Non-pigmented ciliary epithelial cell (primary cell): ENCODE data around the gene PRPS2.
A peak's percentile ranks its signal among the peaks of the same experiment; 100 is the strongest.

Experiments
- DNase-seq: peaks from one replicate; pipeline ENCODE4 v3.0.0-alpha.2; 2010; ENCODE audit warnings: low read depth

Gene PRPS2

DNA sequence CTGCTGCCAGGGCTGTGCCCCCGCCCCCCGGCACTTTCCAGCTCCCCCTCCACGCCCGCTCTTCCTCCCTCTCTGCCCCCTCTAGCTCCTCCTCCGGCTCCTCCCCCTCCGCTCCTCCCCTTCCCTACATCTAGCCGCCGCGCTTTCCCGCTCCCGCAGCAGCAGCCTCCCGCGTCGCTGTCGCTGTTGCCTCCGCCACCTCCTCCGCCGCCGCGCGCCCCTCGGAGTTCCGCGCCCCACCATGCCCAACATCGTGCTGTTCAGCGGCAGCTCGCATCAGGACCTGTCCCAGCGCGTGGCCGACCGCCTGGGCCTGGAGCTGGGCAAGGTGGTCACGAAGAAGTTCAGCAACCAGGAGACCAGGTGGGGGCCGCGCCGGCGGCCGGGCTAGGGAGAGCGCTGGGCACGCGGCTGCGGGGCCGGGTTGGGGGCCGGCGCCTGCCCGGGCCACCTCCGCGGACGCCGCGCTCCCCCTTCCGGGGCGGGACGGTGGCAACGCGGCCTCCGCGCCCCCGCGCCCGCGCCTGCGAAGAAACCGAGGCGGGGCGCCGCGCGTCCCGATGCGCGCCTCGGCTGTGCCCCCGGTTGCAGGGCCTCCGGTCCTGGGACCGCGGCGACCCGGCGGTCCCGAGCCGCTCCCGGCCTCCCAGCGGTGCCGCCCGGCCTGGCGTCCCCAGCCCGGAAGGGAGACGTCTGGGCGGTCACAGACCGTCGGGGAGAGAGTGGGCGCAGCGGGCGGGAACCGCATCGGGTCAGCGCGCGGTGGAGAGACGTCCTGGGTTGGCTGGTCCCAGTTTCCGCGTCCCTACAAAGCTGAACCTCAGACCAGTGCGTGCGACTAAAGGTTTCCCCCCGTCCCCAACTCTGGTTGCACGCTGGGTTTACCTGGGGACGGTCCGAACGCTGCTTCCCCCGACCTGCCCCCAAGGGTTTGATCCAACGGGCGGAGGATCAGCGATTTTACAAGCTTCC is at the start of gene PRPS2:
Gene PRPS2 (plus strand): TSS at position 156 of the 972 bp plus-strand sequence. CDS start 86 bp downstream, at position 242.
- no peak for DNase-seq

DNA sequence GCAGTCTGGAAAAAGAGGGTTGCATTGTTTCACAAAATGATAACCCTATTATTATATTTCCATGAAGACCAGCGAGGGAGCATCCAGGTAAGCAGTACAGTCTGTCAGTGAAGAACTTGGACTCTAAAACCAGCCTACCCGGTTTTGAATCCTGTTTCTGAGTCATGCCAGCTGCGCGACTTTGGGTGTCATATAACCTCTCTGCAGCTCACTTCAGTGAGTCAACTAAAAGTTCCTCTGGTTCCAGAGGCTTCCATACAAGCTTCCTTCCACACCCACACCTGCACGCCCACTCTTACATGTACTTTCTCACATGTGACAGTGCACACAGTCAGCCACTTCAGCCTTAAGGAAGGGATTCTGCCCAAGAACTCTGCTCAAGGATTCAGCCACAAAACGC is 49.8 kb upstream of the PRPS2 start:
- DNase-seq, result no peak

DNA sequence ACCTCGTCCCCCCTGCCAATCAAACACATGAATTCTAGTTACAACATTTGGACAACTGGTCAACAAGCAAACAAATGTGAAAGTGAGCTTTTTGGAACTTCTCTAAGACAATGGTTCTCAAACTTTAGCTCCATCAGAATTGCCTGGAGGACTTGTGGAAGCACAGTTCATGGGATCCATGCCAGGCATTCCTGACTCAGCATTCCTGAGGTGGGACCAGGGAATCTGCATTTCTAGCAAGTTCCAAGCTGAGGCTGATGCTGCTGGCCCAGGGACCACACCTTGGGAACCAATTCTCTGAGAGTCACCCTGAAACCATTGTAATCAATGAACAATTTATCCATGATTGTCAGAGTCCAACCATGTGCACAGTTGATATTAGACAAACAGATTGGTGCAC is 43.8 kb upstream of the PRPS2 start:
- DNase-seq, result no peak

DNA sequence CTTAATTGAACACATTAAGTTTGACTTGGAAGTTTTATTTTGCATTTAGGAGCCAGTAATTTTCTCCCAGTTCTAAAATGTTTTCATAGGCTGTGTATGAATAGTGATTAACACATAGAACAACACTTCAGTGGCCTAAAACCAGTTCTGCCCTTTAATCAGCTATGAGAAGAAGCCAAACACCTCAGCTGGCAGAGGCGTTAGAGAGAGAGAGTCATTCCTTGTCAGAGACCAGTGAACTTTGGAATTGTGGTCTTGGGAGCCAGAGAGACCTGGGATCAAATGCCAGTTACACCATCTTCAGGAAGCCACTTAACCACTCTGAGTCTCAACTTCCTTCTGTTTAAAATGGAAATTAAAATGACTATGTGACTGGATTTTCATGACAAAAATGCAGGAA is 39.3 kb upstream of the PRPS2 start:
- no peak for DNase-seq

DNA sequence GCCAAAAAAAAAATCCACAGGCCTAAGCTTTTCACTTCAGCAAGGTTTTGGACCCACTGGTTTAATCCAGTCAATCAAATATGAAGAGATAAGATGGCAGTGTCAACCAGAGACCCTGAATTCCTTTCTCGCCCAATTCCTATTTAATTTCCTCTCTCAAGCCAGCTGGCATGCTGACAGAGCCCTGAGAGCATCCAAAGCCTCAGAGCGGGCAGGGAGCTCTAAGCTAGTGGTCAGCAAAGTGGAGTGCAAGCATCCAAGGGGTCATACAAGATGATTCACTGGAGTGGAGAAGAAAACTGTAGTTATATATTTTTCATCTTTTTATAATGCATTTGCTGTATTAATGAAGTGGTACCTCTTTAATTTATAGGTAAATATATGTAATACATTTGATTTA is 37.8 kb upstream of the PRPS2 start:
- DNase-seq, result no peak

DNA sequence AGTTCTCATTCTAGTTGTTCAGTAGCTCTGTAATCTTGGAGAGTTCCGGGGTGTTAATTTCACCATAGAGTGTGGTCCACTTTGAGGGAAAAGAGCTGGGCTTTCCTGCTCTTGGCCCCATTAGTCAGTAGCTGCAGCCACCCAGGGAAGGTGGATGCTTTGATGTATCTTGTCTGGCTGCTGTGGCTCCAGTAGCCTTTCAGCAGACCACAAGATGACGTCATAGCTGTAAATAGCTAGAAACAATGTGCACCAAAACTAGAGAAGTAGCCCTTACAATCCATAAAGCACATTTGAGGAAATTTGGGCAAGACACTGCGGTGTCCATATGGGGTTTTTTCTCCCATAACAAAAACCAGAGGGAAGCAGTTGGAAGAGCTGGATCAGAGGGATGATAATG is 32.9 kb upstream of the PRPS2 start:
- DNase-seq, result no peak

DNA sequence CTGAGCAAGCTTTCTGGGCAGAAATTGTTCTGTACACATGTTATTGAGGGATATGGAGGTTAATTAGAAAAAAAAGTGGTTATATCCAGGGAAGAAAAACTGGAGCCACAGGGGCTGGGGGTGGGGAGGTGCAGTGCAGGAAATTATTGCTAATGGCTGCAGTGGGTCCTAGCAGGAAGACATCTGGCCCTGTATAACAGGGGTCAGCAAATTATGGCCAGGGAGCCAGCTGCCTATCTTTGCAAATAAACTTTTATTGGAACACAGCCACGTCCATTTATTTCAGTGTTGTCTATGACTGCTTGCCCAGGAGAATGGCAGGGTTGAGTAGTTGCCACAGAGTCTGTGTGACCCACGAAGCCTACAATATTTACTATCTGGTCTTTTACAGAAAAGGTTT is 23.4 kb upstream of the PRPS2 start:
- DNase-seq, result no peak

DNA sequence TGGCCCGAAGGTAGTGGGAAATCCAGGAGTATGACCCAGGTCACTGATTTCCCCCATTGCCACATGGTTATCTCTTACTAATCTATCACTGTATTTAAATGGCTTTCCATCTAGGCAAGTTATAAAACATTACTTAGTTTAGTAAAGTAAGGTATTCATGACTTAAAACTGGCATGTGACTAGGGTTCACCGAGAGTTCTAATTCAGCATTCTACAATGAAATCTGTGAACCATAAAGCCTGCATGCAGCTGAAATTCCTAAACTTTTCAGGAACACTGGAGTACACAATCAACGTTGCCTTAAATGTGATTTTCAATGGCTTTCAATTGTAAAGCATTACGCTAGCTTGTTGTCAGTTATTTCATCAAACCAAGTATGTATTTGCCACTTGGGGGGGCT is 22.7 kb upstream of the PRPS2 start:
- no peak for DNase-seq

DNA sequence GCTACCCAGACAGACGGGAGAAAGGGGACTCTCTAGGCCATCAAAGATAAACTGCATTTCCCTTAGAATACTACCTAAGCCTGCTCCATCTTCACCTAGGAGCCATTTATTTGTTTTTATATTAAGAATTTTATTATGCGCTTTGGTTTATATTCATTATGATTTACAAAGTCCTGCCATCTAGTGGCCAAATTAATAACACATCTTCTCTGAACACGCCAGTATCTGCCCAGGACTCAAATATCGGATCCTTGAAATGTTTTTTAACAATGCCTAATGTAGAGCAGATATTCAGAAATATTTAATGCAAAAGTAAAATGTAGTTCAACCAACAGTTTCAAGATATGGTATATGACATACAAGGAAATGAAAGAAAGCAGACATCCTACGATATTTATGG is 20.8 kb upstream of the PRPS2 start:
- DNase-seq, result no peak

DNA sequence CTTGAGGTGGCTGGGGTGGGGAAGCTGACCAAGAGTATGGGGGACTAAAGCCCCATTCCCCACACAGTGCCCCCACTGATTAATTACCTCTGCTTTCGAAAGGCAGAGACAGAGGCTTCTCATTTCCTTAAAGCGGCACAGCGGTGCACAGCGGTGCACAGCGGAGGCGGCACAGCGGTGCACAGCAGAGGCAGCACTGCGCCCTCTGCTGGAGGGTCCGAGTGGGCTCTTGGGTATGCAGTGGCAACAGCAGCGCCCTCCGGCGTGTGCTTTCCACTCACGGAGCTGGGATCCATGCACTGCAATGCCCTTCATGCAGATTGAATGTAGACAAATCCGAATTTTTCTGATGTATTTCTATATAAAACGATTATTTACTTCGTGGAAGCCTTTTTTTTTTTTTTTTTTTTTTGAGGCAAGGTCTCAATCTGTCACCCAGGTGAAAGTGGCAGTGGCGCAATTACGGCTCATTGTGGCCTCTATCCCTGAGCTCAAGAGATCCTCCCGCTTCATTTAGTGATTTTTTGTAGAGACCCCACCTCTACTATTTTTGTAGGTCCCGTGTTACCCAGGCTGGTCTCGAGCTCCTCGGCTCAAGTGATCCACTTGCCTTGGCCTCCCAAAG is 19.7 kb upstream of the PRPS2 start:
- DNase-seq, result no peak

DNA sequence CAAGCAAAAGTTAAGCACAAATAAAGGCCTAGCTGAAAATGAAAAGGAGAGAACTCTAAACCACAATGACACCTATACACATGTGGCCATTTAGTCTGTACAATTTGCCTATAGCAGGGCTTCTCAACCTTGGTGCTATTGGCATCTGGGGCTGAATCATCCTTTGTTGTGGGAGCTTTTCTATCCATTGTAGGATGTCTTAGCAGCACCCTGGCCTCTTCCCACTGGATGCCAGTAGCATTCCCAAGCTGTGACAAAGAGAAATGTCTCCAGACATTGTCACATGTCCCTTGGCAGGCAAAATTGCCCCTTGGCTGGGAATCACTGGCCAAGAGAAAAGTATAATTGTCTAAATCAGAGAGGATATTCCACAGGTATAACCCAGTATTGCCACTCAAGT is 13.5 kb upstream of the PRPS2 start:
- DNase-seq, result no peak

DNA sequence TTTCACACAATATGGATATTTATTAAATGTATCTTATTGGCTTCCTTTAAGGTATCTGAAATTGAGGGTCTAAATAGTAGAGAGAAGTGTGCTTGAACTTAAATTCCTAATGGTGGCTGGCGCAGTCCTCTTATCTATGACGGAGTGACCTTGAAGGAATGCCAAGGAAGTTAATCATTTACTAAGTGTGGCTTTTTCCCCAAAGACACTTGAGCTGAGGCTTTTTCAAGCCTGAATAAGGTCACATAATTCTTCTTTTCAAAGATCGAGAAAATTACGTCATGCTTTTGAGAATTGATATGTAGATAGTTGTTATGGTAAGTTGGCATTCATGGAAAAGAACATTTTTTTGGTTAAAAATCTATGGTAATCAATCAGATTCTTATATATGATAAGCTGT is 11.7 kb upstream of the PRPS2 start:
- DNase-seq, result no peak

DNA sequence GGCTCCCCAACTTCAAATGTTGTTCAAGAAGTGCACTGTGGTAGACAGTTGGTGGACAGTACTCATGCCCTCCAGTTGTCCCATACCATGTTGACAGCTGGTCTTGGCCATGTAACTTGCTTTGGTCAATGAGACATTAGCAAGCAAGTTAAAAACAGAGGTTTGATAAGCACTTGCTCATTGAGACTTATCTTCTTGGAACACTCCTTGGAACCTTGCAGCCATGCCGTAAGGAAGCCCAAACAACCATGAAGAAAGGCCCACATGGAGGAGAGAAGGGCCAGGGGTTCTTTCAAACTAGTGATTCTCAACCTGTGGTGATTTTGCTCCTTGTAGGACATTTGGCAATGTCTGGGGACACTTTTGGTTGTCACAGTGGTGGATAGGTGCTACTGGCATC is 2.6 kb upstream of the PRPS2 start:
- DNase-seq, result no peak

DNA sequence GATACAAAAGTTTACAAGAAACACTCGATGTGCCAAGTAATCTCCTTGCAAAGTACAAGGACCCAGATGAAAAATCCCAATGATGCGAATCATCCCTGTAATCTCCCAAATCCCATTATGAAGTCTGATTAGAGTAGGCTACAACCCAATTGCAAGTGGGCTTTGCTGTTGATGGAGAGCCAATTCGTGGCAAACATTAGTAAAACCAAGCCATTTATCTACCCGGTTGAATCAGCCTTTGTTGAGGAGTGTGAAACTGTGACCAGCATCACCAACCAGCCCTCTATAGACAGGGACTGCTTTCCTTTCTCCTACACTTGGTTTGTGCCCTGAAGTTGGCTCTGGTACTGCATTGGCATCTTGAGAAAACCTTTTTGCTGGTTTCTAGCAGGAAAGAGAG is 1.2 kb upstream of the PRPS2 start:
- DNase-seq, result no peak

DNA sequence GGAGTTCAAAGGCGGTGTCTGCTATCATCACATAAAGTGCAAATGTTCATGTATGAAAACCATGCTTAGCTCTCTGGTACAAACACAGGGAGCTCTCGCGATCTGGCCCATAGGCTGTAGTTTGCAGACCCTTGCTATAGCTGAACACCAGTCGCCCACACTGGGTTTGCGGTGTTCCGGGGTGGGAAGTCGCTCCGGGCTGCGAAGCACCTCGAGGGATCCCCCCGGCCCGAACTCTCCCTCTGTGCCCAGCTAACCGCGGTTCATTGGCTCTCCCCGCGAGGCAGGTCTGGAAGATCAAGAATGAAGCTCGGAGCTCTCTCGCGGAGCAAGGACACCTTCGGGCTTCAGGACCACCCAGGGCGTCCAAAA is 341 bp upstream of the PRPS2 start:
- DNase-seq, result no peak

DNA sequence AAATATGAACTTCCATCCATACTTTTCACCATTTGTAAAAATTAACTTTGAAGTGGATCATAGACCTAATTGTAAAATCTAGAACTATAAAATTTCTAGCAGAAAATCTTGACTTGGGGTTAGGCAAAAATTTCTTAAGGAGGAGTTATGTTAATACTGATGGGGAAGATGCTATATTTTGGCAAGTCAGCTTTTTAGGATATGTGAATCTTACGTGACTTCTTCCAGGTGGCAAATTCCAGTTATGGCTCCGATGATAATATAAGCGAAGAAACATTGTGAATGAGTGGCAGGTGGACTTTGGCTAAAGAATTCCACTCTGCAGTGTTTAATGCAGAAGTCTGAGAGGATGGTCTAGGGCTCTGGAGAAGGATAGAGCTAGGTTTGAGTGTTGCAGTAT is 1.5 kb downstream of the PRPS2 start:
- DNase-seq, result no peak

DNA sequence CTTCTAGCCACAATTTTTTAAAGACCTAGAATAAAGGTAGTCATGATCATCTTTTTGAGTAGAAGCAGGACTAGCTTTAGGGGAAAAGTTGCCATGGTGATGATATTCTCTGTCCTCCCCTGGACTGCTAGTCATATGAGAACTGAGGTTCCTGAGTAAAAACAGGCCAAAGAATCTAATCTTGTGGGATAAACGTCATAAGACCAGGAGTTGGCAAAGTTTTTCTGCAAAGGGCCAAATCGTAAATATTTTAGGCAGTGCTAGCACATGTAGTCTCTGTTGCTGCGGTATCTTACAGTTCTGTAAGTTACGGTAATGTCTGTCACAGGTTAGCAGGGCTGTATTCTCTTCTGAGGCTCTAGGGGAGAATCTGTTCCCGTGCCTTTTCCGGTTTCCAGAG is 3.4 kb downstream of the PRPS2 start:
- no peak for DNase-seq

DNA sequence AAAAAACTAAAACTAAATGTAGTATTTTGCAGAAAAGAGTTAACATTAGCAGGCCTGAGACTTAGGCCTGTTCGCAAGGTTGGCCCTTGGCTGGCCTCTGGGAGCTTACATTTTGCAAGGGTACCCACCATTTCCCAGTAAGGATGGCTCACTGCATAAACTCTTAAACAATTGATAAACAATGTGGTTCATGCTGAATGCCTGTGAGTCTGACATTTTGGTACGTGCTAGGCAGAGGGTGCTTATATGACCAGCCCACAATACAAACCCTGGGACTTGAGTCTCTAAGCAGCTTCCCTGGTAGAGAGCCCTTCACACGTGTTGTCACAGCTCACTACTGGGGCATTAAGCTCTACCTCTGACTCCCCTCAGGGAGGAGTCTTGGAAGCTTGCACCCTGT is 7.4 kb downstream of the PRPS2 start:
- peak; percentile 6 for DNase-seq

DNA sequence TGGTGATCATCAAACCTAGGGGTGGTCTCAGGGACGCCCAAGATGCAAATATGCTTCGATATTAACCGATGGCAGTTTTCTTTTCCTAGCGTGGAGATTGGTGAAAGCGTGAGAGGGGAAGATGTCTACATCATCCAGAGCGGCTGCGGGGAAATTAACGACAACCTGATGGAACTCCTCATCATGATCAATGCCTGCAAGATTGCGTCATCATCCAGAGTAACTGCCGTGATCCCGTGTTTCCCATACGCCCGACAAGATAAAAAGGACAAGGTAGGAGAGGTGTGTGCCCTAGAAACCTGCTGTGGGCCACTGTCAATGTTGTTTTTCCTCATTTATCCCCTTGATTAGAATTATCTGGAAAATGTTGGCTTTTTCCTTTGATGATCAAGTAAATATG is 7.9 kb downstream of the PRPS2 start:
- DNase-seq, result no peak

DNA sequence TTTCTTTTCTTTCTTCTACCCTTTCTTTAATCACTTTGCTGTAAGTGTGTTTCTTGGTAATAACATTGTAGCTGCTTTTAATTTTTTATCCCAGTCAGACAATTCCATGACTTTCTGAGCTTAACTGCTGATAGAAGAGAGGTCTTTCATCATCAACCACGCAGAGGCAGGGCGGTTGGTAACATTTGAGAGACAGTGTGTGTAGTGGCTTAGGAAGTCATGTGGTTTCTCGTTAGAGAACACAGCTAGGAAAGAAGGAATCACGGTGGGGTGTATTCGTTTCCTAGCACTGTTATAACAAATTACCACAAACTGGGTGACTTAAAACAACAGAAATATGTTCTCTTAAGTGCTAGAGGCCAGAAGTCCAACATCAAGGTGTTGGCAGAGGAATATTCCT is 11.5 kb downstream of the PRPS2 start:
- DNase-seq, result no peak

DNA sequence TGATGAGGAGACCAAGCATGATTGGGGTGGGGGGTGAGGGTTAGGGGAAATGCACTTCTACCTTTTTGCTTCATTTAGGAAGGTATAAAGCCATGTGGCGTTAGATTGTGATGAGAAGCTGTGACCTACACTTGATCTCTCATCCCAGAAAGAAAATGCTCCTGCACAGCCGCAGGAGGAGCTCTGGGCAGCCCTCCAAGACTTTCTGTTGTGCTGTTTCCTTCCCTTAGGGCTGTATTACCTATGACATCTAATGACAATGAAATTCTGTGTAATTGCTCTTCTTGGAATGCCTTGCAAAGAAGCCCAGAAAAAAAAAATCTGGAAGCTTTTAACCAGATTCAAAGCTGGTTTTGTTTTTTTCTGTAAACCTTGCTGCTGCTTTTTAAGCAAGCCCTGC is 13.4 kb downstream of the PRPS2 start:
- no peak for DNase-seq

DNA sequence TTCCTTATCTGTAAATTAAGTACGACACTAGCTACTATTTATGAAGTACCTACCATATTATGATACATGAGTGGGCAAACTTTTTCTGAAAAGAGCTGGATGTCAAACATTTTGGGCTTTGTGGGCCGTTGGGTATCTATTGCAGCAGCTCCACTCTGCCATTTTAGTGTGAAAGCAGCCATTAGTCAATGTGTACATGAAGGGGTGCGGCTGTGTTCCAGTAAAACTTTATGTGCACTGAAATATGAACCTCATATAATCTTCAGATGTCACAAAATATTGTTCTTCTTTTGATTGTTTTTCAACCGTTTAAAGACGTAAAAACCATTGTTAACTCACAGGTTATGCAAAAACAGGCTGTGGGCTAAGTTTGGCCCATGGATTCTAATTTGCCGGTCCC is 14.1 kb downstream of the PRPS2 start:
- DNase-seq, result no peak

DNA sequence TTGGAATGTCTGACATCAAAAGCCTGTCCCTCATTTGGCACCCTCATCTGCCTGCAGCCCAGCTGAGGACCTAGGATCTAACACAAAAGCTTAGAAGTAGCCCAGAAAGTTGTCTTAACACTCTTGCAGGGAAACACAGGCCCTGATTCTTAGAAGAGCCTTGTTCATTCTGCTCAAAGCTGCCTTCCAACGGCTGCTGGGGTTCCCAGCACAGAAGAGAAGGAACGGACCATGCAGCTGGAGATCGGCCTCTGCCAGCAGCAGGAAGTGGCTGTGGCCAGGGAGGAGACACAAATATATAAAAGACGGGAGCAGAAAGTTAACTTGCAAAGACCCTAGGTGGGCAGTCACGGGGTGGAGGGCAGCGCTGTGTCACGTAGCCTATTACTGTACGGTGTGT is 20.4 kb downstream of the PRPS2 start:
- no peak for DNase-seq

DNA sequence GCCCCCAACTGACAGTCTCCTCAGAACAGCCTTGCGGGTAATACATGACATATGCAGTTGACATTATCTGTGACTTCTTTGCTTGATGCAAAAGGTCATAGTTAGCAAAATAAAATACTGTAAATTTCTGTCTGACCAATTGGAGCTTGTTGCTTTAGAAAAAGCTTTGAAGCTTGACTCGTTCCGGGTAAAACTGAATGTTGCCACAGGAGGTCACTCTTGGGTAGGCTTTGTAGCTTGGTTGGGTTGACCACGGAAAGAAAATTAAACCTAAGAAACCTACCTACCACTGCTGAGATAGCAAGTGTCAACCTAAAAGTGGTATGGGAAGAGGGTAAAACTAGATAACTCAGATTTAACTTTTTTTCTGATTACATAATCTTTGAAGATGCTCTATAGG is 23.2 kb downstream of the PRPS2 start:
- no peak for DNase-seq
